Activated naive CD4-positive, alpha-beta T cell treated with anti-CD3 and anti-CD28 coated beads, Interleukin-2, amount 50 U/mL, for 72 hours (primary cell): Measurements from ENCODE around the gene FAM107B. TPM values are rescaled to one million over a fixed set of nuclear protein-coding genes. Genes with fewer than 3 reads are reported as not detected.

Experiments used
- ATAC-seq, 2 donors: fragments of 150-1000 bp; cut with Tn5 transposase; 2 replicates each; pipeline ENCODE4 v1.10.0; 2021; ENCODE audit warnings: mild to moderate bottlenecking in 2 of 2, moderate library complexity in 2 of 2
- DNase-seq, 2 donors: peaks; one replicate each; pipeline ENCODE4 v3.0.0; 2021 to 2022; ENCODE audit warnings: low spot score in 2 of 2
- H3K27ac Mint-ChIP-seq, 2 donors: one replicate each; pipeline ENCODE4 v1.8.0; 2022; ENCODE audit warnings: mild to moderate bottlenecking in 2 of 2, mixed read lengths in 2 of 2
- H3K36me3 Mint-ChIP-seq, 2 donors: one replicate each; pipeline ENCODE4 v1.8.0; 2022; ENCODE audit warnings: mixed read lengths in 2 of 2
- H3K9me3 Mint-ChIP-seq, 2 donors: one replicate each; pipeline ENCODE4 v1.8.0; 2022; ENCODE audit warnings: mixed read lengths in 2 of 2
- total RNA-seq, 2 donors: library from RNA; stranded (reverse); gene quantifications; one replicate each; pipeline ENCODE4 v1.2.3, GENCODE V29; 2022

The FAM107B gene
- total RNA-seq, 2 donors from 2014 or later, result 108 to 188 TPM

DNA sequence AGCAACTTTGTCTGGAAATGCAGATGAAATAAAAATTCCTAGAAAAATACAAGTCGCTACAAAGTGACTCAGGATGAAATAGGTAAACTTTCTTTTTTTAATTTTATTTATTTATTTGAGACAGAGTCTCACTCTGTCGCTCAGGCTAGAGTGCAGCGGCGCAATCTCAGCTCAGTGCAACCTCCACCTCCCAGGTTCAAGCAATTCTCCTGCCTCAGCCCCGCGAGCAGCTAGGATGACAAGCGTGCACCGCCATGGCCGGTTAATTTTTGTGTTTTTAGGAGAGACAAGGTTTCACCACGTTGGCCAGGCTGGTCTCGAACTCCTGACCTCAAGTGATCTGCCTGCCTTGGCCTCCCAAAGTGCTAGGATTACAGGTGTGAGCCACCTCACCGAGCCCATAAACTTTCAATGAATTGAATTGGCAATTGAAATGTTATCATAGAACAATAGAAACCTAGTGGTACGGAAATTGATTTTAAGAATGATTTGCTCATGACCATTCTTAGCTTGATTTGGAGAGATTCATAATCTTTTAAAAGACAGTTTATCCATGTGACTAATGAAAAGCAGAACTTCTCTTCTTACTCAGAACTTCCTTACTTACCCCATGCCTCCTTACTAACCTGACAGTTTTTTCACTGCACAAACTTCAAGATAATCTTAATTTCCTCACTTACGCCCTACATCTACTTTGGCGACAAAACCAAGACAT is 161.7 kb downstream of the FAM107B start:
- DNase-seq (no peak), ATAC-seq (peak in 1 of 2 donors; percentile 78)
- H3K27ac Mint-ChIP-seq, result no peak overlapping the region
- H3K36me3 Mint-ChIP-seq, result no peaks in the 10 kb centered on the region
- peaks cover 0 to 4% of the 10 kb centered on the region in 2 donors for H3K9me3 Mint-ChIP-seq

DNA sequence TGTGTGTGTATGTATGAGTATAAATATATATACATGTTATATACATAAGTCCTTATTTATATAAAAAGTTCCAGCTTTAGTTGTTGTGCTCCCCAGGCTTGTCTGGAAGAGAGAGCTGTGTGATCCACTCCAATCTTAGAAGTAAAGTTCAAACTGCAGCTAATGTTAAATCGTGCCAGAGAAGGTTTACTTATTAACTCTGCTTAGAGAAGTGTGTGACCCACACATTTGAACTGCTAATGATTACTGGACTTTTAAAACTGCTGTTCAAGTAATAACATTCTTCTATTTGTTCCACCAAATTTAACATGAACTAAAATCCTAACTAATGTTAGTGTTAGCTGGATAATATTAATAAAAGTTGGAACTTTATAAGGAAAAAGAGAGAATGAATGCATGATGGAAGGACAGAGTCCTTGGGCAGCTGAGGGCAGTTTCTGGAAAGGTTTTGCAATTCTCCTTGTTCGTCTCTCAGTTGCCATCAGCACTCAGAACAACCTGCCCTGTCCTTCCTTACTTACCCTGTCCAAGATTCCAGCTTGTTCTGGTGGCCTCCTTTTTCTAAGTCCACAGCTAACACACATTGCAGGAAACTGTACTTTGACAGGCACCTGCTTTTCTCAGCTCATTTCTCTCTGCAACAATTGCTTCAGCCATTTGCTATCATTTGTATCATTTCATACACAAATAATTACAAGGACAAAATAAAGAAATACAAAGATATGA is 162.6 kb downstream of the FAM107B start:
- ATAC-seq (no peak), DNase-seq (no peak)
- Mint-ChIP-seq H3K9me3 (peaks cover 0 to 4% of the 10 kb centered on the region in 2 donors), H3K36me3 (peaks cover 0 to 6% of the 10 kb centered on the region in 2 donors), H3K27ac (no peak overlapping the region)

DNA sequence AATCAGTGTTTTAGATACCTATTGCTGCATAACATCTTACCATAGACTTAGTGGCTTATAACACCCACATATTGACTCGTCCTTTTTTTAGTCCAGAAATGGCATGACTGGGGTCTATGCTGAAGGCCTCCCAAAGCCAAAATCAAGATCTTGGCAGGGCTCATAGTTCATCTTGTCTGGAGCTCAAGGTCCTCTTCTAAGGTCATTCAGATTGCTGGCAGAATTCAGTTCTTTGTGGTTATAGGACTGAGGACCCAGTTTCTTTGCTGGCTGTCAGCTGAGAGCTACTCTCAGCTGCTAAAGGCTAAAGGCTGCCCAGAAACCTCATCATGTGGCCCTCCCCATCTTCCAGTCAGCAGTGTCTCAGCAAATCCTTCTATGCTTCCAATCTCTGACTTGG is 165.5 kb downstream of the FAM107B start:
- Mint-ChIP-seq H3K27ac (no peak overlapping the region), H3K9me3 (peaks cover 4 to 14% of the 10 kb centered on the region in 2 donors), H3K36me3 (peaks cover 8 to 21% of the 10 kb centered on the region in 2 donors)
- DNase-seq, result no peak
- no peak for ATAC-seq

DNA sequence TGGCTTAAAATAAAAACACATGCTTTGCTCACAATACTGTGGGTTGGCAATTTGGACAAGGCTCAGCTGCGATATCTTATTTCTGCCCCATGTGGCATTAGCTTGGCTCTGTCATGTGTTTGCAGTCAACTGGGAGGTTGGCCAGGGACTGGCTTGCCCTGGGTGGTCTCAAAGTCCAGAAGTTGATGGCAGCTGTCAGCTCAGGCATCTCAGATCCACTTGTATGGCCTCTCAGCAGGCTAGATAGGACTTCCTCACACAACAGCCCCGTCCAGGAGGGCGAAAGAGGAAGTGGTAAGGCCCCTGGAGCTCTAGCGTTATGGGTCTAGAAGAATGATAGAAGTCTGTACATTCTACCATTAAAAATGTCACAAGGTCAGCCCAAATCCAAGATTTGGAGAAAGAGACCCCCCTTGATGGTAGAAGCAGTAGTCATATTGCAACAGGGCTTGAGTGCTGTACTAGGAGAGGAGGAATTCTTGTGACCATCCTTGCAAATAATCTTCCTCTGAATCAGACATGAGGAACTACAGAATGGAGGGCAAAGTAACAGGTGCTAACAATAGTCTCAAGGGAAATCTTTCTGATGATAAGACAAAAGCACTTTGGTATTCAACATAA is 166.2 kb downstream of the FAM107B start:
- Mint-ChIP-seq H3K9me3 (peaks cover 4 to 14% of the 10 kb centered on the region in 2 donors), H3K27ac (no peak overlapping the region), H3K36me3 (peaks cover 10 to 23% of the 10 kb centered on the region in 2 donors)
- DNase-seq, result no peak
- no peak for ATAC-seq

DNA sequence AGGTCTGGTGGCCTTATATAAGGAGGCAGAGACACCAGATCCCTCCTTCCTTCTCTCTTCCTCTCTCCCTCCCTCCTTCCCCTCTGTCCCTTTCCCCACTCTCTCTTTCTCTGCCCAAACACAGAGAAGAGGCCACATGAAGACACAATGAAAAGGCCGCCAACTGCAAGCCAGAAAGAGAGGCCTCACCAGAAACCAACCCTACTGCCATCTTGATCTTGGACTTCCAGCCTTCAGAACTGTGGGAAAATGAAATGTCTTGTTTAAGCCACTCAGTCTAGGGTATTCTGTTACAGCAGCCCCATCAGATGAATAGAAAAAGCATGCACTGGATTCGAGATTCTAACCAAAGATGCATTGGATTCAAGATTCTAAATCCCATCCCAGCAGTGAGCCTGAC is 168.1 kb downstream of the FAM107B start:
- Mint-ChIP-seq H3K27ac (peak overlapping the region; percentile 97 to 98), H3K9me3 (peaks cover 4 to 14% of the 10 kb centered on the region in 2 donors), H3K36me3 (peaks cover 20 to 42% of the 10 kb centered on the region in 2 donors)
- ATAC-seq (no peak), DNase-seq (no peak)

DNA sequence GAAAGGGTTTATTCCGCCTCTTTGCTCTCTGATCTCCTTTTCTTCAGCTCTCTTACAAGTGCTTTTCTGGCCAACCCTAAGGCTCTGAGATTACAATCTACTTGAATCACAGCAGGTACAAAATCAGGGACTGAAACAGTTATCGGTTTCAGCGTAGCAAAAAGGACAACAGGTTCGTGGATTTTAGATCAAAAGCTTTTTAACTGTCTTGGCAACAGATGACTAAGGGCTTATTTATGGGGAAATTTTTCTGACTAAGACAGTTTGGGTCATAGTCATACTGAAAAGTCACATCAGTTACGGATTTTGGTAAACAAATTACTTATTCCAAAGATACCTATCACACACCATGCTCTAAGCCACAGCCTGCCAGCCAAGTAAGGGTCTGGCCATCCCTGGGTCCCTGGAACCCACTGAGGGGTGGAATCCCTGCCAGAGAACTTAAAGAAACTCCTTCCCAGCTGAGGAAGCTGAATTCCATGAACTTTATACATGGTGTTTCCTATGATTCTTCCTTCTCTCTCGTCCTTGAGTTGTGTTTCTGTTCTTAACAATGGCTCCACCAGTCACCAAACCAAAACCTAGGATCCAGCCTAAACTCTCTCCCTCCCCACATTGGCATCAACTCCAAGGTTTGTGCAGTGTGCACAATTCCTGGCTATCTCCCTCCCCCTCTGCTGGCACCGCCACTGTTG is 169.3 kb downstream of the FAM107B start:
- Mint-ChIP-seq H3K9me3 (peaks cover 4 to 14% of the 10 kb centered on the region in 2 donors), H3K27ac (peak overlapping the region; percentile 97 to 98), H3K36me3 (peaks cover 27 to 54% of the 10 kb centered on the region in 2 donors)
- ATAC-seq (peak; percentile 74 to 79), DNase-seq (peak in 1 of 2 donors; percentile 64)

DNA sequence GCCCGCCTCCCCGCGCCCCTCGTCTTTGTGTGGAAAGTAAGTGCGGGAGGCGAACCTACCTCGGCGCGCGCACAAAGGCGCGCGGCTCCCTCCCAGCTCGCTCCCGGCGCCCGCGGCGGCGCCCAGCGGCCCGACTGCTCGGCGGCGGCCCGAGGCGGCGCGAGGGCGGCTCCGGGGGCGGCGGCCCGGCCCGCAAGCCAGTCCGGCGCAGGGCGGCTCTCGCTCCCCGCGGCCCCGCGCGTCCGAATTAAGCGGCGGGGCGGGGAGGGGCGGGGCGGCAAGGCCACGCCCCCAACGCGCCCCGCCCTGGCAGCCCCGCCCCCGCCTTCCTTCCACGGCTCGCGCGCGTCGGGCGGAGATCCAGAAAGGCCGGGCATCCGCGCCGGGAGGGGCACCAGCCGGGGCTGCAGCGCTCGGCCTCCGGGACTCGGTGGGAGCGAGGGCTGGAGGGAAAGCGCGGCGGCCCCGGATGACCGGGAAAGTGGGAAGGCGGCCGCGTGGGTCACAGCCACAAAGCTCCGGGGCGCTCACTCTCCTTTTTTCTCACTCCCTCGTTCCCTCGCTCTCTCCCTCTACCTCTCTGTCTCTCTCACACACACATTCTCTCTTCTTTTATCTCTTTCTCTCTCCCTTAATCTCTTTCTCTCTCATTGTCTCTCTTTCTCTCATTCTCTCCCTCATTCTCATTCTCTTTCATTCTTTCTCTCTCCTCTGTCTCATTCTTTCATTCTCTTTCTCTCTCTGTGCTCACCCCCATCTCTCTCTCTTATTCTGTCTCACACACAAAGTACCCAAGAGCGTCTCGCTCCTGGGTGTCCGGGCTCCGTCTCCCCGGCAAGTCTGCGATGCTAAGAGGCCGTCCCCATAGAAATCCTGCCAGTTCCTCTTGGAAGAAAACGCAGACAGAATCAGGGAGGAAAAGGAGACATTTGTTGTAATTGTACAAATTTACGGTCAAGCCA is 170.2 kb downstream of the FAM107B start:
- H3K27ac Mint-ChIP-seq, result peak overlapping the region; percentile 97 to 98
- DNase-seq, result peak; percentile 80 to 81
- peak; percentile 46 to 55 for ATAC-seq
- peaks cover 27 to 64% of the 10 kb centered on the region in 2 donors for H3K36me3 Mint-ChIP-seq
- peaks cover 4 to 14% of the 10 kb centered on the region in 2 donors for H3K9me3 Mint-ChIP-seq

DNA sequence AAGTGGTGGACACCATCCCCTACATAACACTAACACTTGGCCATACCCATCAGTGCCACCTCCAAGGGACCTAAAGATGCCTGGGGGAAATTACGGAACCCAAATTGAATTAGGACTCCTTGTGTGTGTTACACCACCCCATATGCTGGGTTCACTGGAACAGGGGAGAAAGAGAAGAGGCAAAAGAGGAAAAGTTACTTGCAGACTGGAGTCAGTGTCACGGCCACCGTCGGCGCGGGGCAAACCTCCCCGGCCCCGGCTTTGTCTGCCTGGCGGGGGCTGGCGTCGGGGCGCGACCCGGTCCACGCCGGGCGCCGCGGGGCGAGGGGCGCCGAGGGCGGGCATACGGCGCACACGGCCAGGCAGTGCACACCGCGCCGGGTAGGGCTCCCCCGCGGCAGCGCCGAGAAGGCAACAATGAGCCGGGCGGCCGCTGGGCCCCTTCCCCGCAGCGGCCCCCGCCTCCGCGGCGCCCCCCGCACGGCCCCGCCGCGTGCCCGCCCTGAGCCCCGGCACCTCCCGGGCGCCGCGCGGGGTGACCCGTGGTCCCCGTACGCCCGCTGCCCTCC is 171.1 kb downstream of the FAM107B start:
- peaks cover 31 to 72% of the 10 kb centered on the region in 2 donors for H3K36me3 Mint-ChIP-seq
- ATAC-seq (peak; percentile 1 to 3), DNase-seq (no peak)
- H3K27ac Mint-ChIP-seq, result peak overlapping the region; percentile 94 to 99
- peaks cover 4 to 14% of the 10 kb centered on the region in 2 donors for H3K9me3 Mint-ChIP-seq

DNA sequence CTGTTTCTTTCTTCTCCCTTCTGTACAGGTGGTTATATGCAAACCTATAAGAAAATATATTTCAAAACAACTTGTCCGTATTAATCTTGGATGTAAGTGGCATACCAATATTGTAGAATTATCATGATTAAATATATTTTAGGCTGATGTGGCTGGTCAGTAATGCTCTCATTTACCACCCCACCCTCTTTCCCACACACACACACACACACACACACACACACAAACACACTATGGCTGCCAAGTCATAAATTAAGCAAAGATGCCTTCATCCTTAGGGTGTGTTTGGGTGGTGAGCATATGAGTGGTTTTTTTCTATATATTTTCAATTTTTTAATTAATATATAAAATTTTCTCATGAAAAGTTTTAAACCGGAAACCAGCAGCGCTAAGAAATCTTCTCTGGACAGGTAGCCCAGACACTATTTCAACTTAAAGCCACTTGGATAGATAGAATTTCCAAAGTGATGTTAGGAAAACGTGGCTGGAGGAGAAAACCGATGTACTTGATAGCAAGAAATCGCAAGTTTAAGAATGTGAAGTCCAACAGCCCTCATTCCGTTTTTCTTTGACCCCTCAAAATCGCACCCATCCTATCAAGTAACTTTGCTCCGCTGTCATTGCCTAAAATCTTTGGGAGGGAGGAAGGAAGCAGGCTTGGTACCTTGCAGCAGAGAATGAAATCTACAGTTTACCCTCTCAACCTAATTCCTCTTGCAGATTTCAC is 171.7 kb downstream of the FAM107B start:
- Mint-ChIP-seq H3K36me3 (peaks cover 38 to 78% of the 10 kb centered on the region in 2 donors), H3K9me3 (peaks cover 4 to 14% of the 10 kb centered on the region in 2 donors), H3K27ac (peak overlapping the region; percentile 94 to 99)
- ATAC-seq (no peak), DNase-seq (no peak)

DNA sequence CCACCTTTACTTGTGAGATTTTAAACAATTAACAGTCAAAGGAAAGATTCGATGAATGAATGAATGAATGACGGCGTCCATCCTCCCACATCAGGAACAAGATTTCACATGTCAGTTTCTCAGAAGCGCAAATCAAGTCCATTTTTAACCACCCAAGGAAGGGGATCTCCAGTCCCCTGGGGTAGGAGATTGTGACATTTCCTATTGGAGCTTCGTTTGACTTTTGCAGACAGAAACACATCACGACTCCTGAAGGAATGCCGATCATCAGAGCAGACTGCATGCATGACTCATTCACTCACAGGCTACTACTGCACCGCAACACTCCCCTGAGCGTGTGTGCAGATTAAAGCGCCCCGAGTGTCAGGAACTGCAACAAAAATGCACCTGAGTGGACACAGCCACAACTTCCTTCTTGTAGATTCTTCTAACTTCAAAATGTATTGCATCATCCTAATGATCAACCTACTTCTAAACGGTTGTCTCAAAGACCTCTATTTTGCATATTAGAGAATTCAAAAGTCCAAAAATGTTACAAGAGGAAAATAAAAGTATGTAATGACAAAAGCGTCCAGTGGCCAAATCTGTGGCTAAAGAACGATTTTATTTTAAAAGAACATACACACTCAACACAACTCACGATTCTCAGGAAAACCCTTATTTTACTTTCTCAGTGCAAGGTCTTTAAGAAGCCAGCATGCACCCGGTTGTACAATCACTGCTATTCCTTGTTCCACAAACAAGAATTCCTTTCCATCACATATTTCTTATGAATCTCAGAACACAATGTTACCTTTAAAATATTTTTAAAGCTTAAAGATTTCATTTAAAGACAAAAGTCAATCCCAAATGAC is 172.6 kb downstream of the FAM107B start:
- peaks cover 39 to 80% of the 10 kb centered on the region in 2 donors for H3K36me3 Mint-ChIP-seq
- peaks cover 4 to 14% of the 10 kb centered on the region in 2 donors for H3K9me3 Mint-ChIP-seq
- peak overlapping the region; percentile 87 to 94 for H3K27ac Mint-ChIP-seq
- ATAC-seq, result peak in 1 of 2 donors; percentile 59
- DNase-seq, result no peak

DNA sequence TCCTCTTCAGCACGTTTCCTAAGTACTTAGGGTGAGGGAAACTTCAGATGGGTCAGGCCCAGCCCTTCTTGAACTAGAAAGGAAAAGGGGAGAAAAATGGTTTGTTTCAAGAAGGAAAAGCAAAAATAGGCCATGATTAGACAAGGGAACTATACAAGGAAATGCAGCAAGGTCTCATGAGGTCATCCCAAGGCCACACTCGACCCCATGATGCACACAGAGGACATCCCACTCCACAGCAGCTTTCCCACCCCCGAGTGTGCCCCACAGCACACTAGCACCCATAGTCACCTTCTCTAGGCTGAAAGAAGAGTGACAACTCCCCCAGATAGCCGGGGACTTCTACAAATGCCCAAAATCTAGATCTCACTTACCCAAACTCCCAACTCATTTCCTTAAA is 173.4 kb downstream of the FAM107B start:
- DNase-seq, result no peak
- Mint-ChIP-seq H3K36me3 (peaks cover 45 to 81% of the 10 kb centered on the region in 2 donors), H3K27ac (peak overlapping the region; percentile 87 to 94), H3K9me3 (peaks cover 4 to 8% of the 10 kb centered on the region in 2 donors)
- ATAC-seq, result no peak

DNA sequence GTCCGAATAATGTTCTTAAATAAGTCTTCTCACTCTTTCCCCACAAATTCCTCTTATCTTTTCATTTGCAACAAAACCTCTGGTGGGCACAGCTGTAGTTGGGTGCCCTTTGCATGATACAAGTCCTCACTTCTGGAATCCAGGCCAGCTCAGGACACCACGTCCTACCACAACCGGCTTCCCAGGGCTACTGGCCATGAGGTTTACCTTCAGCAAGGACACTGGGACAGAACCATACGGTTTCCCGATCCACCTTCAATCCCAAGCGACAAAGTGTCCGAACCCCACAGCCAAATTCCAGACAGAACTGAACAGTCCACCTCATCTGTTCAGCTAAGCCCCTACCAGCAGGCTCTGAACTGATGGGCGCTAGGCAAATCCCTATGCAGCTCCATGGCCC is 174.6 kb downstream of the FAM107B start:
- no peak for DNase-seq
- peaks cover 52 to 86% of the 10 kb centered on the region in 2 donors for H3K36me3 Mint-ChIP-seq
- peak overlapping the region in 1 of 2 donors; percentile 51 for H3K27ac Mint-ChIP-seq
- ATAC-seq, result no peak
- no peaks in the 10 kb centered on the region for H3K9me3 Mint-ChIP-seq

DNA sequence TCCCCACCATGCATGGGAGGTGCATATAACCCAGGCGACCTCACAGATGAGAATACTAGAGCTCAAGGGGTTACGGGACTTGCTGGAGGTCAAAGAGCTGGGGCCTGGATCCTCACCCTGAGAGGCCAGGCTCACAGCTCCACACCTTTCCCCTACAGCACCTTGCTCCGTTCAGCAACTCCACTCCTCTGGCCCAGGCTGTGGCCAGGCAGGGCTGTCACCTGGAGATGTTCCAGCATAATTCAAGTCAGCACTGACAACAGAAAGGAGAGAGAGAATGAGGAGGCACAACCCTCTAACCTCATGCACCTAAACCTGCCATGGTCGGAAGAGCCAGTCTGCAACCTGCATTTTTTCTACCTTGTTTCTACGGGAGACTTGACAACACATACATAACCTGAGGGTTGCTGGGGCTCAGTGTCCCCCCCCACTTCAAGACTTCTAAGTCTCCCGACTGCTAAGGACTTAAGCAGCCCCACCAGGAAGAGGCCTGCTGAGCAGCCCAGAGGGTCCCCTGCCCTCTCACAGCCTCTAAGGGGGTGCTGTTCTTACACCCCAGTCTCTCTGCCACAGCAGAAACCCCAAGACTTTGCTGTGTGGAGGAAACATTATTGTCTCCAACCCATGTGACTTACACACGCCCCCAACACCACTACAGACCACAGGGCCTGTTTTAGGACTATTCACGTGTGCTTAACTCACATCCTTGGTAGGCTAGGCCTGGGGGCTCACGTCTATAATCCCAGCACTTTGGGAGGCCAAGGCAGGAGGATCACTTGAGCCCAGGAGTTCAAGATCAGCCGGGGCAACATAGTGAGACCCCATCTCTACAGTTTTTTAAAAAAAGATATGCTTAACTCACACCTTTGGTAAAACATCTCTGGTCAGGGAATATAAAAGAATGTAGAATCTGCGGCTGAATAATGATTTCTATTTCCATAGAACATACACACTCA is 175.6 kb downstream of the FAM107B start:
- H3K36me3 Mint-ChIP-seq, result peaks cover 45 to 91% of the 10 kb centered on the region in 2 donors
- ATAC-seq (no peak), DNase-seq (no peak)
- no peaks in the 10 kb centered on the region for H3K9me3 Mint-ChIP-seq
- H3K27ac Mint-ChIP-seq, result peak overlapping the region in 1 of 2 donors; percentile 51
